ENCODE results near the gene FANCB.

DNA sequence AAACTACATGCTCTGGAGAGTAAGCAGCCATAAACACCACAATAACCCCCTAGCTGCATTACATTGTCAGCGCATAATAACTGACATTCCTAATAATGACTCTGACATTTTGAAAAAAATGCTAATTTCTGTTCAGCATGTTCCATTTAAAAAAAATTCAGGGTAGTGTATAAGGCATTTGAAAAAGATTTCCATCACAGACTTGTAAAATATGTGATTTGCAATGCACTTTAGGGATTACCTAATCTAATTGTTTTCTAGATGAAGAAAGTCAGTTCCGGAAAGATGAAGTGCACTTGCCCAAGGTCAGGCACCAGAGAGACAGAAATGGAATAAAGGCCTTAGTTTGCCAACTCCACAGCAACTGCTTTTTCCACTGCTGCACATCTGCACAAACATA is 55.3 kb downstream of the FANCB start:
- TF ChIP-seq SMAD3 (CRISPR knock-in tag; IDR thresholded peaks at IDR 0.05; ENCODE audit: borderline replicate concordance), result no peak
- TF ChIP-seq, protein P1, sequence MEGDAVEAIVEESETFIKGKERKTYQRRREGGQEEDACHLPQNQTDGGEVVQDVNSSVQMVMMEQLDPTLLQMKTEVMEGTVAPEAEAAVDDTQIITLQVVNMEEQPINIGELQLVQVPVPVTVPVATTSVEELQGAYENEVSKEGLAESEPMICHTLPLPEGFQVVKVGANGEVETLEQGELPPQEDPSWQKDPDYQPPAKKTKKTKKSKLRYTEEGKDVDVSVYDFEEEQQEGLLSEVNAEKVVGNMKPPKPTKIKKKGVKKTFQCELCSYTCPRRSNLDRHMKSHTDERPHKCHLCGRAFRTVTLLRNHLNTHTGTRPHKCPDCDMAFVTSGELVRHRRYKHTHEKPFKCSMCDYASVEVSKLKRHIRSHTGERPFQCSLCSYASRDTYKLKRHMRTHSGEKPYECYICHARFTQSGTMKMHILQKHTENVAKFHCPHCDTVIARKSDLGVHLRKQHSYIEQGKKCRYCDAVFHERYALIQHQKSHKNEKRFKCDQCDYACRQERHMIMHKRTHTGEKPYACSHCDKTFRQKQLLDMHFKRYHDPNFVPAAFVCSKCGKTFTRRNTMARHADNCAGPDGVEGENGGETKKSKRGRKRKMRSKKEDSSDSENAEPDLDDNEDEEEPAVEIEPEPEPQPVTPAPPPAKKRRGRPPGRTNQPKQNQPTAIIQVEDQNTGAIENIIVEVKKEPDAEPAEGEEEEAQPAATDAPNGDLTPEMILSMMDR (IDR thresholded peaks at IDR 0.05), result no peak
- no peak for TF ChIP-seq FOXP1 (CRISPR knock-in tag; IDR thresholded peaks at IDR 0.05; ENCODE audit: borderline replicate concordance)
- TF ChIP-seq JAZF1 (CRISPR knock-in tag; IDR thresholded peaks at IDR 0.05), result no peak
- TF ChIP-seq USF1 (CRISPR knock-in tag; IDR thresholded peaks at IDR 0.05), result no peak

Data from WTC11 (cell line).